GM19239 (cell line): ENCODE measurements around the gene SART3.
"Not testable (repeated sequence)": the region's sequence is repeated elsewhere in the genome, so short reads cannot be mapped to it uniquely, and the experiment has no call there.

ENCODE experiments used
- DNase-seq: peaks from one replicate; pipeline ENCODE4 v3.0.0; 2011; ENCODE audit warnings: low spot score; ENCODE audit not compliant: insufficient read length
- FAIRE-seq: peaks from 2 replicates; lab custom pipeline; 2011; peaks lifted over from hg19 to GRCh38; lab: Jason Lieb, UNC

Gene SART3

GRCh38 chr12:108598553-108599250, 37.7 kb upstream of the SART3 start:
- no peak for FAIRE-seq

GRCh38 chr12:108597559-108598471, 36.8 kb upstream of the SART3 start, which contains the start of gene TMEM119:
Gene TMEM119, minus strand, starts transcription at chr12:108598084. Its CDS starts 5,701 bp downstream, at chr12:108592383.
- no peak for FAIRE-seq
- no peak for DNase-seq

More at GRCh38 chr12:108598553-108599250, 37.7 kb upstream of the SART3 start:
- DNase-seq = no peak

- FAIRE-seq (no peak), DNase-seq (no peak)
Observed at GRCh38 chr12:108596854-108597558, 36.0 kb upstream of the SART3 start.

DNA sequence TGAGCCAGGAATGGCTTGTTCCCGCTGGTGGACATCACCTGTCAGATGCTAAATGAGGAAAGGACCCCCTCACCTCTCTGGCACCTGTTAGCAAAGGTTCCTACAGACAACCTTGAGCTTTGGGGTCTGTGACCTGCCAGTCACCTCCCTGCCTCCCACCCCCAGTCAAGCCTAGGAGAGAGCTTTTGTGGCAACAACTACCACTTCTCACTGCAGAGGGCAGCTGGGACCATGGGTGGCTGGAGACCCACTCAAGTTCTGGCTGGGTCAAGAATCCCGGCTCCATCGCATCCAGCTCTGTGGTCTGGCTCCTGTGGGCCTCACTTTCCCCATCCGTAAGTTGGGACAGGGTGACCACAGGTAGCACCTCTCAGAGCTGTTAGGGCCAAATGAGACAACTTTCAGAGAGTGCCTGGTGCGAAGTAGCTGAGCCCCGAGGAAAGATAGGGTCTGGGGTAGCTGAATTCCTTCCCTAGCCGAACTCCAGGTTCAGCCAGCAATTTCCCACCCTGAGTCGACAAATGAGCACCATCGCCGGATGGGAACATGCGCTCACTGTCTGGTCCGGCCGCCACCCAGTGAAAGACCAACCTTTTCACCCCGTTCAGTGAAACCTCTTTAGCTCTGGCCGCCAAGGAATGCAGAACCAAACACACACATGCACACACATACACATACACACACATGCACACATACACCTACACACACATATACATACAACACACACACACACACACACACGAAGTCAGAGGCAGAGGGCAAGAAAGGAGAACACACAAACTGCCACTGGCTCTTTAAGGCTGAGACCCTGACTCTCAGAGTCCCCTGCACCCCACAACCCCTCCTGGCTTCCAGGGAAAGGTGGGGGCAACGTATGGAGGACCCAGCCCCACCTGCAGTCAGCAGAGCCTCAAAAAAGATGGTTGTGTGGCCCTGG, 35.0 kb upstream of the SART3 start:
- DNase-seq (no peak), FAIRE-seq (no peak)

DNA sequence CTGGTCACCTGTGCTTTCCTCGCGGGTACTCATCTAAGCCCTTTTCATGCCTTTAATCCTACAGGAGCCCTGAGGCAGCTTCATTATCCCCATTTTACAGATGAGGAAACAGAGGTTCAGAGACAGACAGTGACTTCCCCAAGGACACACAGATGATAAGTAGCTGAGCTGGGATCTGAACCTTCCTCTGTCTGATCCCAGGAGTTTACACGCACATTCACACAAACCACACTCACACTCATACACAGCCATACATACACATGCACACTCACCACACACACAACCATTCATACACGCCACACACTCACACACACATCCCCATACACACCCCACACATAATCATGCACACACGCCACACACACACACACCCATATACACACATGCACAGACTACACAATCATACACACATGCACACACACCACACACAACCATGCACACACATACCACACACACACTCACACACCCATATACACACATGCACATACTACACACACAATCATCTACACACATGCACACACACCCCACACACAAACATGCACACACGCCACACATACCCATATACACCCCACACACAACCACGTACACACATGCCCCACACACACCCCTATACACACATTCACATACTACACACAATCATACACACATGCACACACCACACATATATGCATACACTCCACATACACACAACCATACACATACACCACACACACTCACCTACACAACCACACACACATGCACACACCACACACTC, 34.2 kb upstream of the SART3 start:
- DNase-seq = no peak
- no peak for FAIRE-seq

DNA sequence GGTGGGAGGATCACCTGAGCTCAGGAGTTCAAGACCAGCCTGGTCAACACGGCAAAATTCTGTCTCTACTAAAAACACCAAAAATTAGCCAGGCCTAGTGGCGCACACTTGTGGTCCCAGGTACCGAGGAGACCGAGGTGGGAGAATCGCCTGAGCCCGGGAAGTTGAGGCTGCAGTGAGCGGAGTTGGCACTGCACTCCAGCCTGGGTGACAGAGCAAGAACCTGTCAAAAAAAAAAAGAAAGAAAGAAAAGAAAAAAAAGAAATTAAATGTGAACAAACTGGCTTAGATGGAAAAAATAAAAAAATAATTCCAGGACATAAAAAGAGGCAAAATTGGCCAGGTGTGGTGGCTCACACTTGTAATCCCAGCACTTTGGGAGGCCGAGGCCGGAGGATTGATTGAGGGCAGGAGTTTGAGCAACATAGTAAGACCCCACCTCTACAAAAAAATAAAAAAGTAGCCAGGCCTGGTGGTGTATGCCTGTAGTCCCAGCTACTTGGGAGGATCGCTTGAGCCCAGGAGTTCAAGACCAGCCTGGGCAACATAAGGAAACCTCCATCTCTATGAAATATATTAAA, 33.4 kb upstream of the SART3 start:
- FAIRE-seq = no peak

DNA sequence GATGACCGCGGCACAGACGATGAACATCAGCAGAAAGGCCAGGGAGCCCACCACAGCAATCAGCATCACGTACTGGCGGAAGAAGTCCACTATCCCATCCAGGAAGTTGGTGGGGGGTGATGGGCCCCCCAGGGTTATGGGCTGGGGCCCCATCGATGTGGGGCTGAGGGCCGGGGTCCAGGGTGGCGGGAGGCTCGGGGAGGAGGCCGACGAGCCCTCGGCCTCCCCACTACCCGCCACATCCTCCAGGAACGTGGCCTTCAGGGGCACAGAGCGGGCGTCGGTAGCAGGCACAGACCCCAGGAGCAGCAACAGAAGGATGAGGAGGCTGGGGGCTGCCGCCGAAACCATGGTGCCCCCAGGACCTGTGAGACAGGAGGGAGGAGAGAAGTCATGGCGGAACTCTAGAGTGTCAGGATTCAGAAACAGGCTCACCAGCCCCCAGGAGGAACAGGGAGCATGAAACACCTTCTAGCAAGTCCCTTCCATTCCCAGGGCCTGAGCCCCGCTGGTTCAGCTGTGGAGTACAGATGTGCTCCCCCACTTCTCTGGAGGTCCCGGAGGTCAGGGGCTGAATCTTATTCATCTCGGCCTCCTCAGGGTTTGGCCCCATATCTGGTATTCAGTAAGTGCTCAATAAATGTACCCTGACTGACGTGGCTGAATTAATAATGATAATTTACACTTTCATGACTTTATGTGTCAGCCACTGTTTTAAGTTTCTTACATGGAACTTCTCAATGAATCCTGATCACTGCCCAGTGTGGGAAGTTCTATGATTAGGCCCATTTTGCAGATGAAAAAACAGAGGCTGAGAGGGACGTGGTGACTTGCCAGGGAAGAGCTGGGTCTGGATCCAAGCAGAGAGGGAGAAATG, 31.3 kb upstream of the SART3 start:
- no peak for FAIRE-seq
- DNase-seq = no peak

More for the DNA sequence above, 33.4 kb upstream of the SART3 start:
- DNase-seq = no peak

GRCh38 chr12:108591267-108591980, 30.5 kb upstream of the SART3 start:
- FAIRE-seq = no peak

DNA sequence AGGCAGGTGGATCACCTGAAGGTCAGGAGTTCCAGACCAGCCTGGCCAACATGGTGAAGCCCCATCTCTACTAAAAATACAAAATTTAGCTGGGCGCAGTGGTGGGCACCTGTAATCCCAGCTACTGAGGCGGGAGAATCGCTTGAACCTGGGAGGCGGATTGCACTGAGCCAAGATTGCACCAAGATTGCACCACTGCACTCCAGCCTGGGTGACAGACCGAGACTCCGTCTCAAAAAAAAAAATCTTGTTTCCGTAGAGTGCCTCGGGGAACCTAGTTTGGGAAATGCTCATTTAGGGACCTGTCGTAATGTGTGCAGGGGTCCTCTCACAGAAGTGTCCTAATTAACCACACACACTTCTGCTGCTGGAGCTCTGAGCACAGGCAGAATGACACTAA, 29.5 kb upstream of the SART3 start:
- FAIRE-seq, DNase-seq: not testable (repeated sequence)

More at GRCh38 chr12:108591267-108591980, 30.5 kb upstream of the SART3 start:
- DNase-seq = no peak

GRCh38 chr12:108589840-108590229, 28.9 kb upstream of the SART3 start:
- FAIRE-seq = no peak
- DNase-seq = no peak

- no peak for DNase-seq
Observed at GRCh38 chr12:108589028-108589839, 28.3 kb upstream of the SART3 start.

GRCh38 chr12:108587826-108588225, 26.9 kb upstream of the SART3 start:
- FAIRE-seq = no peak
- no peak for DNase-seq

More at GRCh38 chr12:108589028-108589839, 28.3 kb upstream of the SART3 start:
- no peak for FAIRE-seq

DNA sequence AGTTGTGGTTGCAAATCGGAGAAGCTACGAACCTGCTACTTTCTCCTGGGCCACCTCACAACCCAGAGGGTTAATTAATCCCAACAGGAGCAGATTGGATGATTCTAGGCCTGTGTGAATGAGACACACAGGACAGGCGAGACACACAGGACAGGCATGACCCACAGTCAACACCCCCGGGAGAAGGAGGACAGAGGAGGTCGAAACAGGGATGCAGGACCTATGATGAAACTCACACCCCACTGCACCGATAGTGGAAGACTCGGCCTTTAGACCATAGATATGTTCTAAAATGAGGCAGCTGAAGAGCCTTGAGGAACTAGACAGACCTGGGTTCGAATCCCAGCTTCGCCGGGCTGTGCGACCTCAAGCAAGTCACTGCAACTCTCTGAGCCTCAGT, 25.3 kb upstream of the SART3 start:
- no peak for DNase-seq
- FAIRE-seq = no peak

DNA sequence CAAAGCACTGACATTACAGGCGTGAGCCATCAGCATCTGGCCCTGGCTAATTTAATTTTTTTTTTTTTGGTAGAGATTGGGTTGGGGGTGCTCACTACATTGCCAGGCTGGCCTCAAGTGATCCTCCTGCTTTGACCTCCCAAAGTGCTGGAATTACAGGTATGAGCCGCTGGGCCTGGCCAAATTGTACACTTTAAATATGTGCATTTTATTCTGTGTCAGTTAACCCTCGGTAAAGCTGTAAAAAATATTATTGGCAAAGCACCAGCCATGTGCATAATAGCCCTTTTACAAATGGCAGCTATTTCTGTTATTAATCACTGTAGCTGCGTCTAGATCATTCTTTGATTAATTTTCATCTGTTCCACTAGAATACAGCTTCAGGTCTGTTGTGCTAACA, 24.9 kb upstream of the SART3 start:
- no peak for FAIRE-seq
- DNase-seq = no peak

DNA sequence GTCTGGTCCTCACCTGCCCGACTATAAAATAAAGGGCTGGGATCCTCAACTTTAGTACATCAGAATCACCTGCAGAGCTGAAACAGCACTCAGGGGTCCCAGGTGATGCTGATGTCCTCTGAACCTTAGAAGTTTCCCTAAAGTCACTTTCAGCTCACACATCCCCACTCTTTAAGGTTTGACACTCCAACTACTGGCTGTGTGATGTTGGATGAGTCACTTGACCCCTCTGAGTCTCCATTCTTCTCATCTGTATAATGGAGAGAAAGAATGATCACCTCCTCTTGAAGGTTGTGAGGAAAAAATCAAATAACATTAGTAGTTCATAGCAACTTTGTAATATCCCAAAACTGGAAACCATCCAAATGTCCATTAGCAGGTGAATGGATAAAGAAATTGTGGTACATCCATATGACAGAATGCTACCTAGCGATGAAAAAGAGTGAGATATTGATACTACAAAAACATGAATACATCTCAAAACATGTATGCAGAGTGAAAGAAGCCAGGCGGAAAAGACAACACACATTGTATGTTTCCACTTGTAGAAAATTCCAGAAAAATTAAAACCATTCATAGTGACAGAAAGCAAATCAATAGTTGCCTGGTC, 23.6 kb upstream of the SART3 start:
- FAIRE-seq (no peak), DNase-seq (no peak)

DNA sequence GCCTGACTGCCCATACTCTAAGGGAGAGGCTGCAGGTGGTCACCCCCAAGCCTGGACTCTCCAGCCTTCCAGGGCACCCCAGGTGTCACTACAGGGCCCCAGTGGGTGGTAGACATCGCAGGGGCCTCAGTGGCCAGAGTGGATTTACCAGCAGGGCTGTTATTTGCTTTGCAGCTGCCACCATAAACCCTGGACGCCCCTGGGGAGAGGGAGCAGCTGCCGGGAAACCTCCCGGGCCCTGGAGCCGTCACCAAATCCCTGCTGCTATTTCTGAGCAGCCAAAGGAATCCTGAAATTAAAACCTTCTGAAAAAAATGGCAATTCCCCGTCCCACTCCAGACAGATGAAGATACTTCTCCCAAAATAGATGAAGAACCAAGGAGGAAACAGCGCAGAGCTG, 23.0 kb upstream of the SART3 start:
- DNase-seq (no peak), FAIRE-seq (no peak)
